NK-92 treated with Interleukin-12 subunit alpha and Interleukin-12 subunit beta, amount 100 ng/mL, for 24 hours (cell line): Measurements from ENCODE around the gene PLA2G4E.

ENCODE experiments used
- DNase-seq: peaks from one replicate; lab custom pipeline; 2025; lab: John Stamatoyannopoulos, UW

PLA2G4E gene

GRCh38 chr15:41954036-41954435 is 66.8 kb downstream of the PLA2G4E start:
- no peak for DNase-seq

- DNase-seq = no peak
Measured at GRCh38 chr15:41952013-41952563, 68.8 kb downstream of the PLA2G4E start.

- DNase-seq = no peak
Measured at GRCh38 chr15:41951571-41951970, 69.3 kb downstream of the PLA2G4E start.

- DNase-seq = no peak
Measured at GRCh38 chr15:41950489-41950888, 70.4 kb downstream of the PLA2G4E start.

GRCh38 chr15:41950127-41950483 is 70.7 kb downstream of the PLA2G4E start:
- DNase-seq = no peak

GRCh38 chr15:41949401-41950126 is 71.3 kb downstream of the PLA2G4E start:
- DNase-seq = no peak

- no peak for DNase-seq
Measured at GRCh38 chr15:41948490-41948889, 72.4 kb downstream of the PLA2G4E start.

GRCh38 chr15:41946970-41947369 is 73.9 kb downstream of the PLA2G4E start:
- DNase-seq = no peak

GRCh38 chr15:41945731-41946130 is 75.1 kb downstream of the PLA2G4E start:
- no peak for DNase-seq

- DNase-seq = no peak
Measured at GRCh38 chr15:41945221-41945620, 75.6 kb downstream of the PLA2G4E start.

GRCh38 chr15:41944313-41944940 is 76.4 kb downstream of the PLA2G4E start:
- no peak for DNase-seq

GRCh38 chr15:41943543-41944312 is 77.1 kb downstream of the PLA2G4E start:
- no peak for DNase-seq

- no peak for DNase-seq
Measured at GRCh38 chr15:41942886-41943285, 78.0 kb downstream of the PLA2G4E start.

GRCh38 chr15:41941644-41942415 is 79.0 kb downstream of the PLA2G4E start:
- no peak for DNase-seq

- no peak for DNase-seq
Measured at GRCh38 chr15:41940441-41940857, 80.4 kb downstream of the PLA2G4E start.

- DNase-seq = no peak
Measured at GRCh38 chr15:41939986-41940385, 80.9 kb downstream of the PLA2G4E start.

GRCh38 chr15:41937568-41937923 is 83.3 kb downstream of the PLA2G4E start:
- DNase-seq = no peak

- DNase-seq = no peak
Measured at GRCh38 chr15:41936649-41937567, 83.9 kb downstream of the PLA2G4E start.

- DNase-seq = no peak
Measured at GRCh38 chr15:41936155-41936554, 84.7 kb downstream of the PLA2G4E start.

GRCh38 chr15:41935566-41936020 is 85.2 kb downstream of the PLA2G4E start:
- DNase-seq = no peak

GRCh38 chr15:41934843-41935242 is 86.0 kb downstream of the PLA2G4E start:
- peak; percentile 14 for DNase-seq
